ENCODE measurements around the gene KCNN3. TPM values are rescaled to one million over a fixed set of nuclear protein-coding genes. Genes with fewer than 3 reads are reported as not detected.

KCNN3 gene
- polyA plus RNA-seq, 1 donor from 2014 or later = 2.2 TPM

- Histone ChIP-seq H3K9ac (ENCODE audit: low read length) (no peak overlapping the region), H3F3A (ENCODE audit: insufficient read depth, low read length, poor library complexity, severe bottlenecking) (no peaks in the 10 kb centered on the region), H3K27ac (ENCODE audit: low read length) (no peak overlapping the region), H3K79me2 (replicated peaks; ENCODE audit: insufficient read depth, low read length) (no peaks in the 10 kb centered on the region), H3K9me2 (ENCODE audit: insufficient read depth, low read length) (no peaks in the 10 kb centered on the region), H3K9me3 (ENCODE audit: low read length) (no peaks in the 10 kb centered on the region), H3K36me3 (ENCODE audit: insufficient read depth, low read length) (no peaks in the 10 kb centered on the region), H3K4me2 (ENCODE audit: low read length) (no peak overlapping the region), H3K27me3 (ENCODE audit: insufficient read depth, low read depth, low read length) (no peaks in the 10 kb centered on the region), H2AFZ (ENCODE audit: low read depth, low read length) (no peak overlapping the region), H4K20me1 (ENCODE audit: insufficient read depth) (no peaks in the 10 kb centered on the region), H3K4me3 (ENCODE audit: low read length) (no peak overlapping the region)
- TF ChIP-seq MXI1 (conservative IDR thresholded peaks at IDR 0.05; ENCODE audit: poor library complexity, severe bottlenecking) = no peak
- TF ChIP-seq SMC3 (conservative IDR thresholded peaks at IDR 0.05; ENCODE audit: poor library complexity) = no peak
- TF ChIP-seq RAD21 (conservative IDR thresholded peaks at IDR 0.05) = no peak
- no peak for TF ChIP-seq CTCF (IDR thresholded peaks at IDR 0.05; ENCODE audit: poor library complexity, severe bottlenecking)
- no peak for TF ChIP-seq EZH2 (IDR thresholded peaks at IDR 0.05; ENCODE audit: borderline replicate concordance, insufficient read depth, low read length, poor library complexity, severe bottlenecking)
- no peak for TF ChIP-seq TAF1 (IDR thresholded peaks at IDR 0.05; ENCODE audit: low read depth)
- TF ChIP-seq POLR2AphosphoS5 (IDR thresholded peaks at IDR 0.05) = no peak
Observed at GRCh38 chr1:154793685-154794084, 76.4 kb downstream of the KCNN3 start.

GRCh38 chr1:154792899-154793298, 77.2 kb downstream of the KCNN3 start:
- H3K9me2 ChIP-seq (ENCODE audit: insufficient read depth, low read length) = no peaks in the 10 kb centered on the region
- no peaks in the 10 kb centered on the region for H3F3A ChIP-seq (ENCODE audit: insufficient read depth, low read length, poor library complexity, severe bottlenecking)
- no peaks in the 10 kb centered on the region for H3K79me2 ChIP-seq (replicated peaks; ENCODE audit: insufficient read depth, low read length)
- TF ChIP-seq POLR2AphosphoS5 (IDR thresholded peaks at IDR 0.05) (no peak), EP300 (conservative IDR thresholded peaks at IDR 0.05; ENCODE audit: poor library complexity, severe bottlenecking) (no peak), TAF1 (IDR thresholded peaks at IDR 0.05; ENCODE audit: low read depth) (no peak), CTCF (IDR thresholded peaks at IDR 0.05; ENCODE audit: poor library complexity, severe bottlenecking) (no peak), SMC3 (conservative IDR thresholded peaks at IDR 0.05; ENCODE audit: poor library complexity) (no peak), RAD21 (conservative IDR thresholded peaks at IDR 0.05) (no peak)
- TF ChIP-seq, protein P1, sequence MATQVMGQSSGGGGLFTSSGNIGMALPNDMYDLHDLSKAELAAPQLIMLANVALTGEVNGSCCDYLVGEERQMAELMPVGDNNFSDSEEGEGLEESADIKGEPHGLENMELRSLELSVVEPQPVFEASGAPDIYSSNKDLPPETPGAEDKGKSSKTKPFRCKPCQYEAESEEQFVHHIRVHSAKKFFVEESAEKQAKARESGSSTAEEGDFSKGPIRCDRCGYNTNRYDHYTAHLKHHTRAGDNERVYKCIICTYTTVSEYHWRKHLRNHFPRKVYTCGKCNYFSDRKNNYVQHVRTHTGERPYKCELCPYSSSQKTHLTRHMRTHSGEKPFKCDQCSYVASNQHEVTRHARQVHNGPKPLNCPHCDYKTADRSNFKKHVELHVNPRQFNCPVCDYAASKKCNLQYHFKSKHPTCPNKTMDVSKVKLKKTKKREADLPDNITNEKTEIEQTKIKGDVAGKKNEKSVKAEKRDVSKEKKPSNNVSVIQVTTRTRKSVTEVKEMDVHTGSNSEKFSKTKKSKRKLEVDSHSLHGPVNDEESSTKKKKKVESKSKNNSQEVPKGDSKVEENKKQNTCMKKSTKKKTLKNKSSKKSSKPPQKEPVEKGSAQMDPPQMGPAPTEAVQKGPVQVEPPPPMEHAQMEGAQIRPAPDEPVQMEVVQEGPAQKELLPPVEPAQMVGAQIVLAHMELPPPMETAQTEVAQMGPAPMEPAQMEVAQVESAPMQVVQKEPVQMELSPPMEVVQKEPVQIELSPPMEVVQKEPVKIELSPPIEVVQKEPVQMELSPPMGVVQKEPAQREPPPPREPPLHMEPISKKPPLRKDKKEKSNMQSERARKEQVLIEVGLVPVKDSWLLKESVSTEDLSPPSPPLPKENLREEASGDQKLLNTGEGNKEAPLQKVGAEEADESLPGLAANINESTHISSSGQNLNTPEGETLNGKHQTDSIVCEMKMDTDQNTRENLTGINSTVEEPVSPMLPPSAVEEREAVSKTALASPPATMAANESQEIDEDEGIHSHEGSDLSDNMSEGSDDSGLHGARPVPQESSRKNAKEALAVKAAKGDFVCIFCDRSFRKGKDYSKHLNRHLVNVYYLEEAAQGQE (IDR thresholded peaks at IDR 0.05; ENCODE audit: borderline replicate concordance) = no peak
- H3K27ac ChIP-seq (ENCODE audit: low read length) = no peak overlapping the region
- no peak overlapping the region for H2AFZ ChIP-seq (ENCODE audit: low read depth, low read length)
- no peak overlapping the region for H3K4me2 ChIP-seq (ENCODE audit: low read length)
- H3K4me3 ChIP-seq (ENCODE audit: low read length) = no peak overlapping the region
- H3K36me3 ChIP-seq (ENCODE audit: insufficient read depth, low read length) = no peaks in the 10 kb centered on the region
- H3K27me3 ChIP-seq (ENCODE audit: insufficient read depth, low read depth, low read length) = no peaks in the 10 kb centered on the region
- no peaks in the 10 kb centered on the region for H3K9me3 ChIP-seq (ENCODE audit: low read length)
- no peaks in the 10 kb centered on the region for H4K20me1 ChIP-seq (ENCODE audit: insufficient read depth)
- no peak overlapping the region for H3K9ac ChIP-seq (ENCODE audit: low read length)
